ENCODE measurements around the gene PHLDB3.
A peak's percentile ranks its signal among the peaks of the same experiment; 100 is the strongest.
"Not testable (repeated sequence)": the region's sequence is repeated elsewhere in the genome, so short reads cannot be mapped to it uniquely, and the experiment has no call there.

PHLDB3 gene

GRCh38 chr19:43526884-43527859 is 22.6 kb upstream of the PHLDB3 start, which contains the start of gene ETHE1:
ETHE1 (minus strand) TSS chr19:43527201; CDS start chr19:43527177, 24 bp downstream.
- DNase-seq, result peak; percentile 60

- DNase-seq, result peak in 1 of 2 donors; percentile 18
These were observed 21.6 kb upstream of the PHLDB3 start for GRCh38 chr19:43525836-43526771.

GRCh38 chr19:43524922-43525835 is 20.6 kb upstream of the PHLDB3 start:
- peak; percentile 41 to 42 for DNase-seq

GRCh38 chr19:43523696-43524095 is 19.1 kb upstream of the PHLDB3 start:
- DNase-seq, result not testable (repeated sequence)

- no peak for DNase-seq
These were observed 18.4 kb upstream of the PHLDB3 start for GRCh38 chr19:43522929-43523328.

- DNase-seq, result peak; percentile 81 to 84
These were observed 15.0 kb upstream of the PHLDB3 start for GRCh38 chr19:43519436-43520088.

- DNase-seq, result no peak
These were observed 13.5 kb upstream of the PHLDB3 start for GRCh38 chr19:43518051-43518450.

GRCh38 chr19:43512399-43512798 is 7.9 kb upstream of the PHLDB3 start:
- not testable (repeated sequence) for DNase-seq

GRCh38 chr19:43511324-43511723 is 6.8 kb upstream of the PHLDB3 start:
- DNase-seq, result no peak

- DNase-seq, result no peak
These were observed 6.2 kb upstream of the PHLDB3 start for GRCh38 chr19:43510713-43511112.

- no peak for DNase-seq
These were observed 3.3 kb upstream of the PHLDB3 start for GRCh38 chr19:43507880-43508279.

GRCh38 chr19:43506629-43507028 is 2.1 kb upstream of the PHLDB3 start:
- DNase-seq, result no peak

GRCh38 chr19:43505941-43506340 is 1.4 kb upstream of the PHLDB3 start:
- no peak for DNase-seq

GRCh38 chr19:43505186-43505456 is 575 bp upstream of the PHLDB3 start:
- DNase-seq, result no peak

GRCh38 chr19:43503501-43504425 is 783 bp downstream of the PHLDB3 start:
- peak; percentile 99 to 100 for DNase-seq

GRCh38 chr19:43502419-43502976 is 2.0 kb downstream of the PHLDB3 start:
- no peak for DNase-seq

GRCh38 chr19:43501661-43502418 is 2.7 kb downstream of the PHLDB3 start:
- DNase-seq, result no peak

GRCh38 chr19:43499042-43499441 is 5.5 kb downstream of the PHLDB3 start:
- no peak for DNase-seq

- DNase-seq, result no peak
These were observed 6.2 kb downstream of the PHLDB3 start for GRCh38 chr19:43498233-43498842.
